Subcutaneous abdominal adipose tissue (tissue), 5 donors: ENCODE results near the gene SPTA1.

Experiments used
- H3K27ac ChIP-seq: one replicate; pipeline ENCODE4 v1.7.0; 2013; ENCODE audit warnings: low read depth, mild to moderate bottlenecking, inconsistent platforms, low read length, moderate library complexity
- H3K27me3 ChIP-seq, 5 donors: one replicate each; pipeline ENCODE4 v1.7.0; 2013; ENCODE audit warnings: low read length in 5 of 5, inconsistent platforms in 1 of 5; ENCODE audit not compliant: control insufficient read depth in 5 of 5, insufficient read depth in 4 of 5
- H3K36me3 ChIP-seq, 5 donors: one replicate each; pipeline ENCODE4 v1.7.0; 2013; ENCODE audit warnings: low read length in 5 of 5; ENCODE audit not compliant: control insufficient read depth in 5 of 5, insufficient read depth in 5 of 5
- H3K4me1 ChIP-seq, 5 donors: one replicate each; pipeline ENCODE4 v1.7.0; 2013; ENCODE audit warnings: low read length in 5 of 5, mild to moderate bottlenecking in 3 of 5, moderate library complexity in 1 of 5; ENCODE audit not compliant: control insufficient read depth in 5 of 5, insufficient read depth in 5 of 5
- H3K4me3 ChIP-seq, 5 donors: one replicate each; pipeline ENCODE4 v1.7.0; 2013; ENCODE audit warnings: low read length in 5 of 5, low read depth in 1 of 5
- H3K9ac ChIP-seq, 5 donors: one replicate each; pipeline ENCODE4 v1.7.0; 2013; ENCODE audit warnings: low read length in 5 of 5, mild to moderate bottlenecking in 4 of 5, moderate library complexity in 3 of 5
- H3K9me3 ChIP-seq, 5 donors: one replicate each; pipeline ENCODE4 v1.7.0; 2013; ENCODE audit warnings: low read length in 5 of 5; ENCODE audit not compliant: control insufficient read depth in 5 of 5
- donor health status: healthy.
- donor health status: healthy.
- donor health status: healthy.
- donor health status: healthy.
- donor health status: healthy.

Gene SPTA1

DNA sequence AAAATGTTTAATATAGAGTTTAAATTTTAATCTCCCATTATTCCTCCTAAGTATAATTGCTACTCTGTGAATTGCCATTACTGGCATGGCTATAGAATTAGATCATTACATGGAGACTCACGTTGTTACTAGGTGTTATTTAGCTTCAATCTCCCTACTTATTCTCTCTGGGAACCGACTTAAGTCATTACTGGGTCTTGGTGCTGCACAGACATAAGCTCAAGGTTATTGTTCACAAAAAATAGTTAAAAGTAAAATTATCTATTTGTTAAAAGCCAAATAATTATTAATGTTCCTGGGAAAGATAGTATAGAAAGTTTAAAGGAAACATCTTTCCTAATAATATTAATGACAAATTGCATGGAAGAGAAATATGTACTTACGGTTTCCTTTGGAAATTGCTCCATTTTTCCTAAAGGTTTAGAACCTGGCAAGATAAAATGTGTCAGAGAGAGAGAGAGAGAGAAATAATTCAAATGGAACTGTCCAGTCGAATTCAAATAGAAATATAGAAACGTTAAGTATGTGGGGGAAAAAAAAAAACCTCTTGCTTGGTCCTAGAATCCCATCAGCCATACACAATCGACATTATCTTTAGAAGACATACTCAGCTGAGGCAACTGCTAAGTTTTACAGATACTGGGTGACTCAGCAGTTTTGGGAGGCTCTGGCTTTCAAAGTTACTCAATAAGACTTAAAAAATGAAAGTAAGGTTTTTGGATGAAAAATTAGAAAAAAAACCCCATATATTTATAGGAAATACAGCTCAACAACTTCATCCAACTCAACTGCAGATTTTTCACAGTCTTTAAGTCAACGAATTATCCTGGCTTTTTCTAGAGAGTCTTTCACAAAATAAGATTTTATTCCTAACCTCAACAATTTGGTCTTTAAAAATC, at the start of gene SPTA1:
Gene SPTA1, minus strand, starts transcription at position 605 of the 899 bp plus-strand sequence. Its CDS starts 198 bp downstream, at position 407.
- Histone ChIP-seq H3K27ac (no peak within 1 kb of the TSS), H3K4me1 (peaks cover 0 to 8% (median 0%) of the 10 kb centered on the region in 5 donors), H3K27me3 (no peaks in the 10 kb centered on the region), H3K9me3 (no peaks in the 10 kb centered on the region), H3K9ac (no peak within 1 kb of the TSS), H3K36me3 (no peaks in the 10 kb centered on the region), H3K4me3 (no peak within 1 kb of the TSS)

DNA sequence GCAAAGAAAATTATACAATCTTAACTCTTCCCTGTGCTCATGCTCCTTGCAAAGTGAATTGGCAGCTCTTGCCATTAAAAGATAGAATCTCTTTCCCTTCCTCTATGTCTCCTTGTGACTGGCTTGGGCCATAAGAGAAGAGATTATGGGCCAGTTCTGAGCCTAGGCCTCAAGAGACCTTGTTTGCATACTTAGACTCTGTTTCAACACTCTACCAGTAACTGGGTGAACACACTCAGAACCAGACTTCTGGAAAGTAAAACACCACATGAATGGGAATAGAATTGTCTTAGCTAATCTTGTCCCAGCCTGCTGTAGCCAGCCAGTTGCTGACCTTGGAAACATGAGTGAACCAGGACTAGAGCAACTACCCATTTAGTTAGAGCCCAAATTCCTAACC, 49.3 kb upstream of the SPTA1 start:
- no peaks in the 10 kb centered on the region for H3K9me3 ChIP-seq
- H3K36me3 ChIP-seq = no peaks in the 10 kb centered on the region
- no peak overlapping the region for H3K4me3 ChIP-seq
- H3K4me1 ChIP-seq = no peaks in the 10 kb centered on the region
- no peaks in the 10 kb centered on the region for H3K27me3 ChIP-seq
- no peak overlapping the region for H3K9ac ChIP-seq
- H3K27ac ChIP-seq = no peak overlapping the region

DNA sequence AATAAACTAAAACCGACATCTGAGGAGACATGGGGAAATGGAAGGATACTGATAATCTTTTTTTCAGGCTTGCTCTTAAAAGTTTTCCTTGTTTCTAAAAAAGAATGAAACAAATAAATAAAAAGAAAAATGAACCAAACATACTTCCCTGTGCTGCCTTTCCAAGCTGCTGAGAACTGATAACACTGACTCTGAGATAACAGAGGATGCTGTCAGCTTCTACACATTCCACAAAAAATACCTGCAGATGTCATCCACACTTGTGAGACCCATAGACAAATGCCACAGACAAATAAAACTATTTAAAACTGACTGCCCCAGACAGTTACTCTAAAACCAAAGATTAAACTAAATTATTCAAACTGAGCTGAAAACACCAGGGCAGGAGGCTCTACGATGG, 46.0 kb upstream of the SPTA1 start:
- Histone ChIP-seq H3K9ac (no peak overlapping the region), H3K36me3 (no peaks in the 10 kb centered on the region), H3K9me3 (no peaks in the 10 kb centered on the region), H3K27me3 (no peaks in the 10 kb centered on the region), H3K4me3 (no peak overlapping the region), H3K4me1 (no peaks in the 10 kb centered on the region), H3K27ac (no peak overlapping the region)

DNA sequence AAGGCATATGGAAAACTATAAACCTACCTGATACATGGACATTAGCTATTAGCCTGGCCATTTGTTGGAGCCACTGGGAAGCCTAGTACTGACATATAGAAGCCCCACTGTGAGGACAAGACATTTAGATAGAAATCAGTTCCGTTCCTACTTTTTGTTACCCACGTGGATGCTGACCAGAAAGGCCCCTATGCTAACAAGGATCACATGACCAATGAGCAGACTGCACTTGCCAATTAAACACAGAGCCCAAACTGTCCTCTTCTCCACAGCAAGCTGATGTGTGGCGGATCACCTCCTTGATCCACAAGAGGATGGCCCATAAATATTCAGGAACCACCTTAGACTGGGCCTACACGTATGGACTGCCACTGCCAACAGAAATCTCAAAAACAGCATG, 45.2 kb upstream of the SPTA1 start:
- no peaks in the 10 kb centered on the region for H3K9me3 ChIP-seq
- no peaks in the 10 kb centered on the region for H3K27me3 ChIP-seq
- no peaks in the 10 kb centered on the region for H3K4me1 ChIP-seq
- H3K9ac ChIP-seq = no peak overlapping the region
- H3K4me3 ChIP-seq = no peak overlapping the region
- no peaks in the 10 kb centered on the region for H3K36me3 ChIP-seq
- no peak overlapping the region for H3K27ac ChIP-seq

DNA sequence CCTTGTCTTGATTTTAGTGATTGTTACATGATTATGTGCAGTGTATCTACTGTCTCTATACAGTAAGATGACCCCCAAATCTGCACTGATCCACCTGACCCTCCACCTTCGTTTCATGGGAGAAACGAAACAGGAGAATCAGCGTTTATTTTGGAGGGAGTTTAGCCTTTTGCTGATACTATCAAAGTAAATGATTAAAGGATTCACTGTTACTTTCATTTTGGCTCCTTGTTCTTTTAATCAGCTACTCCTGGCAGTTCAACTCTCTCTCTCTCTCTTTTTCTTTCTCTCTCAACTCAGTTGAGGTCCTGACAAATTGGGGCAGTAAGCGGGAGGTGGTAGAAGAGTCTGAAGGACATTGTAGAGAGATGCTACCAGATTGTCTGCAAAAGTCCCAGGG, 43.9 kb upstream of the SPTA1 start:
- Histone ChIP-seq H3K27me3 (no peaks in the 10 kb centered on the region), H3K4me1 (no peaks in the 10 kb centered on the region), H3K36me3 (no peaks in the 10 kb centered on the region), H3K4me3 (no peak overlapping the region), H3K9me3 (no peaks in the 10 kb centered on the region), H3K27ac (no peak overlapping the region), H3K9ac (no peak overlapping the region)

DNA sequence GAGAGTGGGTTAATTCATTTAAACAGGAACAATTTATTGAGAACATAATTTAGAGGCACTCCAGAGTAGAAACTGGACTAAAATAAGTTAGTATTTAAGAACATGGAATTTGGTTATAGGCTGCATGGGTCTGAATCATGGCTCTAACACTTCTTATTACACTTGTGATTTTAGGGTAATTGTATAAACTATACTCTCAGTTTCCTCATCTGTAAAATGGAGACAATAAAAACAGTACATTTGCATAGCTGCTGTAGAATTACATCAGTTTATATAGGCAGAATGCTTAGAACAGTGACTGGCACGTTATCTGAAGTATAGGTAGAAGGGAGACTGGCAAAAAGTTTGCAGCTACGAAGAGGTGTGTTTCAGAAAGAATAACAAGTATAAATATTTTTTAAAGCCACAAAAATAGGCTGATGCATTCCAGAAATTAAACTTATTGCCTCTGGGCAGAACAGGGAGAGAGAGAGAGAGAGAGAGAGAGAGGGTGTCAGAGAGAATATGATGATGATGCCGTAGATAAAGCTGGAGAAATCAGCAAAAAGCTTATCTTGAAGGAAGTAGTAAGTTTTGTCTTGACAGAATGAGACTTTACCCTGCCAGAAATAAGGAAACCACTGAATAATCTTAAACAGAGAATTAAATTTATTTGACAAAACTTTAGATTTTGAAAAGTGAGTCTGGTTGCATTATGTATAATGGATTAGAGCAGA, 42.2 kb upstream of the SPTA1 start:
- no peak overlapping the region for H3K4me3 ChIP-seq
- H3K9me3 ChIP-seq = no peaks in the 10 kb centered on the region
- no peaks in the 10 kb centered on the region for H3K4me1 ChIP-seq
- no peak overlapping the region for H3K9ac ChIP-seq
- H3K36me3 ChIP-seq = no peaks in the 10 kb centered on the region
- no peak overlapping the region for H3K27ac ChIP-seq
- H3K27me3 ChIP-seq = peaks cover 0 to 2% (median 0%) of the 10 kb centered on the region in 5 donors

DNA sequence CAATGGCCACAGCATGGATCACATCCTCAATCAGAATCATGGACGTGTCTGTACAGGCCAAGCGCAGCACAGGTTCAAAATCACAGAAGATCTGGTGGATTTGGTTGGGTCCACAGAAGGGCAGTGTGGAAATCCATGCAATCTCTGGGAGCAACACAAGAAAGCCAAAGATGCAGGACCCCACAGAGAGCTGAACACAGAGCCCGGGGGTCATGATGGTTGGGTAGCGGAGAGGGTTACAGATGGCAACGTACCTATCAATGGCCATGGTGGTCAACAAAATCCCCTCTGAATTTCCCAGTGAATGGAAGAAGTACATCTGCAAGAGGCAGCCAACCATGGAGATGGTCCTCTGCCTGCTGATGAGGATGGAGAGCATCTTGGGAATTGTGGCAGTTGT, 37.9 kb upstream of the SPTA1 start:
- Histone ChIP-seq H3K9me3 (no peaks in the 10 kb centered on the region), H3K4me3 (no peak overlapping the region), H3K36me3 (no peaks in the 10 kb centered on the region), H3K4me1 (no peaks in the 10 kb centered on the region), H3K27me3 (peaks cover 0 to 2% (median 0%) of the 10 kb centered on the region in 5 donors), H3K27ac (no peak overlapping the region), H3K9ac (no peak overlapping the region)

DNA sequence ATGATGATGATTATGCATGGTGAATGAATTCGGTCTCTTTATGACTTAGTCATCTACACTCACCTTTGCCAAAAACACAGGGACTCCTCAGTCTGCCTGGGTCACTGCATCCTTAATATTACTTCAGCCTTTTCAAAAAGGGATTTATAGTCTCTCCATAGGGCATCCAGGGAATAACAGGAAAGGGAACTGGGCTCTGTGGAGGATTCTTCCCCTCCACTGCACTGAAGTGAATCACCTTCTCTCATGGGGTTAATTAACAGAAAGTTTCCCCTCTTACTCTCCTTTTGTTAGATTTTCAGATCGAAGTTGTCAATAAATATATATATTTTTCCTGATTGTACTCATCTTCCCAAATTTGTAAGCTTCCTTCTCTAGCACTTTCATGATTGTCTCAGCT, 34.1 kb upstream of the SPTA1 start, which contains the start of gene OR6K3:
Gene OR6K3, minus strand, starts transcription at position 101 of the 400 bp plus-strand sequence. CDS start 2,605 bp downstream, outside the sequence.
- Histone ChIP-seq H3K36me3 (no peaks in the 10 kb centered on the region), H3K27ac (no peak within 1 kb of the TSS), H3K4me1 (no peaks in the 10 kb centered on the region), H3K27me3 (peaks cover 0 to 2% (median 0%) of the 10 kb centered on the region in 5 donors), H3K9me3 (no peaks in the 10 kb centered on the region), H3K4me3 (no peak within 1 kb of the TSS), H3K9ac (no peak within 1 kb of the TSS)

DNA sequence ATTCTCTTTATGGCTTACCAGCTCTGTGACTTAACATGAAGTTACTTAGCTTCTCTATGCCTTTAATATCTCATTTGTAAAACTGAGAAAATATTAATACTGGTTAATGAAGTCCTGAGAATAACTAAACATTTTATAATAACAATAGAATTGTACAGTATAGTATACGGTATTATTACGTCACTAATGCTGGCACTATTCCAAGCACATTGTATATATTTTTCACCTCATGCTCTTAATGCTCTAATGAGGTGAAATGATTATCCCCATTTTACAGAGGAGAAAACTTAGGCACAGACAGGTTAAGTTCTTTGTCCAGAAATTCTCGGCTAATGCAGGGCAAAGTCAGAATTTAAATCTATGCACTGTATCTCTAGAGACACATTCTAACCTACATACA, 33.1 kb upstream of the SPTA1 start:
- H3K9me3 ChIP-seq = no peaks in the 10 kb centered on the region
- H3K4me3 ChIP-seq = no peak overlapping the region
- peaks cover 0 to 2% (median 0%) of the 10 kb centered on the region in 5 donors for H3K27me3 ChIP-seq
- H3K36me3 ChIP-seq = no peaks in the 10 kb centered on the region
- no peak overlapping the region for H3K9ac ChIP-seq
- H3K4me1 ChIP-seq = no peaks in the 10 kb centered on the region
- no peak overlapping the region for H3K27ac ChIP-seq

DNA sequence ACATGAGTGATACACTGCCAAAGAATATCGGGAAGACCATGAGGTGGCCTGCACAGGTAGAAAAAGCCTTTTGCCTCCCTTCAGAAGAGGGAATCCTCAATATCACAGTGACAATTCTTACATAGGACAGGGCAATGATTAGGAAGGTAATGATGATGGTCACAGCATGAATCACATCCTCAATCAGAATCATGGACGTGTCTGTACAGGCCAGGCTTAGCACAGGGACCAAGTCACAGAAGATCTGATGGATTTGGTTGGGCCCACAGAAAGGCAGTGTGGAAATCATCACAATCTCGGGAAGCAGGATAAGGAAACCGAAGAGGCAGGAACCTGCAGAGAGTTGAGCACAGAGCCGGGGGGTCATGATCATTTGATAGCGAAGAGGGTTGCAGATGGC, 30.8 kb upstream of the SPTA1 start:
- H3K4me1 ChIP-seq = no peaks in the 10 kb centered on the region
- H3K36me3 ChIP-seq = no peaks in the 10 kb centered on the region
- H3K27me3 ChIP-seq = no peaks in the 10 kb centered on the region
- no peak overlapping the region for H3K27ac ChIP-seq
- H3K4me3 ChIP-seq = no peak overlapping the region
- H3K9me3 ChIP-seq = no peaks in the 10 kb centered on the region
- H3K9ac ChIP-seq = no peak overlapping the region
